Colonic mucosa (tissue), 4 donors: ENCODE measurements around the gene CCDC80. TPM values are rescaled to one million over a fixed set of nuclear protein-coding genes. Genes with fewer than 3 reads are reported as not detected.

Source experiments
- DNase-seq: peaks from one replicate; pipeline ENCODE4 v3.0.0-alpha.2; 2020
- H3K27ac ChIP-seq: fragments of 200-600 bp; one replicate; pipeline ENCODE4 v1.8.0; 2021
- H3K27me3 ChIP-seq: fragments of 200-600 bp; one replicate; pipeline ENCODE4 v1.8.0; 2021
- H3K36me3 ChIP-seq: fragments of 200-600 bp; one replicate; pipeline ENCODE4 v1.8.0; 2021
- H3K4me1 ChIP-seq: fragments of 200-600 bp; one replicate; pipeline ENCODE4 v1.8.0; 2021; ENCODE audit warnings: mild to moderate bottlenecking
- H3K4me3 ChIP-seq: fragments of 200-600 bp; one replicate; pipeline ENCODE4 v1.8.0; 2021
- H3K9ac ChIP-seq, 2 donors: one replicate each; pipeline ENCODE4 v1.7.0; 2013; ENCODE audit warnings: control low read depth in 2 of 2, low read depth in 2 of 2, low read length in 2 of 2
- H3K9me3 ChIP-seq: fragments of 200-600 bp; one replicate; pipeline ENCODE4 v1.8.0; 2021
- intact Hi-C: fragments of 100-400 bp; cut with DNase I; formaldehyde crosslinking; loops from one replicate; pipeline ENCODE4 v1.14.1; 2022
- total RNA-seq, 2 donors: library from RNA; stranded (reverse); fragmentation: NEBNext Ultra II Directional in 1 of 2; extraction: Animal tissue kit (Norgen Biotek cat#: 25700) in 1 of 2; gene quantifications; one replicate each; pipeline ENCODE4 v1.2.1, GENCODE V29; 2021
- TF ChIP-seq, protein P1 (sequence below): fragments of 200-600 bp; IDR thresholded peaks from one replicate; pipeline ENCODE4 v1.8.0; 2022; ENCODE audit warnings: antibody characterized with exemption, mild to moderate bottlenecking
- donor health status: healthy.
- donor health status: DM: no; HTN: no; CAD: no.
- donor health status: DM: no; HTN: no; CAD: no.

The CCDC80 gene
- total RNA-seq, 2 donors from 2014 or later, result 7.1 to 36.6 TPM

DNA sequence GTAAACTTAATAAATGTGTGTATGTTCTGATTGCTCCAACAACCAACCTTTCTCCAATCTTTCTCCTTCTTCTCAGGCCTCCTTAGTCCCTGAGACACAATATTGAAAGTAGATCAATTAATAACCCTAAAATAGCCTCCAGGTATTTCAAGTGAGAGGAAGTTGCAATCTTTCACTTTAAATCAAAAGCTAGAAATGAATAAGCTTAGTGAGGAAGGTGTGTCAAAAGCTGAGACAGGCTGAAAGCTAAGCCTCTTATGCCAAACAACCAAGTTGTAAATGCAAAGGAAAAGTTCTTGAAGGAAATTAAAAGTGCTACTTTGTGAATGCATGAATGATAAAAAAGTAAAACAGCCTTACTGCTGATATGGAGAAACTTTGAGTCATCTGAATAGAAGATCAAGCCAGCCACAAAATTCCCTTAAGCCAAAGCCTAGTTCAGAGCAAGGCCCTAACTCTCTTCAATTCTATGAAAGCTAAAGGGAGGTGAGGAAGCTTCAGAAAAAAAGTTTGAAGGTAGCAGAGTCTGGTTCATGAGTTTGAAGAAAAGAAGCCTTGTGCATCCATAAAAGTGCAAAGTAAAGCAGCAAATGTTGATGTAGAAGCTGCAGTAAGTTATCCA, 38.6 kb downstream of the CCDC80 start:
- Histone ChIP-seq H3K4me3 (no peak overlapping the region), H3K27me3 (no peaks in the 10 kb centered on the region), H3K4me1 (no peaks in the 10 kb centered on the region), H3K9ac (no peak overlapping the region), H3K36me3 (no peaks in the 10 kb centered on the region), H3K9me3 (no peaks in the 10 kb centered on the region), H3K27ac (no peak overlapping the region)
- DNase-seq, result no peak
- TF ChIP-seq, protein P1, sequence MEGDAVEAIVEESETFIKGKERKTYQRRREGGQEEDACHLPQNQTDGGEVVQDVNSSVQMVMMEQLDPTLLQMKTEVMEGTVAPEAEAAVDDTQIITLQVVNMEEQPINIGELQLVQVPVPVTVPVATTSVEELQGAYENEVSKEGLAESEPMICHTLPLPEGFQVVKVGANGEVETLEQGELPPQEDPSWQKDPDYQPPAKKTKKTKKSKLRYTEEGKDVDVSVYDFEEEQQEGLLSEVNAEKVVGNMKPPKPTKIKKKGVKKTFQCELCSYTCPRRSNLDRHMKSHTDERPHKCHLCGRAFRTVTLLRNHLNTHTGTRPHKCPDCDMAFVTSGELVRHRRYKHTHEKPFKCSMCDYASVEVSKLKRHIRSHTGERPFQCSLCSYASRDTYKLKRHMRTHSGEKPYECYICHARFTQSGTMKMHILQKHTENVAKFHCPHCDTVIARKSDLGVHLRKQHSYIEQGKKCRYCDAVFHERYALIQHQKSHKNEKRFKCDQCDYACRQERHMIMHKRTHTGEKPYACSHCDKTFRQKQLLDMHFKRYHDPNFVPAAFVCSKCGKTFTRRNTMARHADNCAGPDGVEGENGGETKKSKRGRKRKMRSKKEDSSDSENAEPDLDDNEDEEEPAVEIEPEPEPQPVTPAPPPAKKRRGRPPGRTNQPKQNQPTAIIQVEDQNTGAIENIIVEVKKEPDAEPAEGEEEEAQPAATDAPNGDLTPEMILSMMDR, result no peak
- intact Hi-C loops, result no loop called here

DNA sequence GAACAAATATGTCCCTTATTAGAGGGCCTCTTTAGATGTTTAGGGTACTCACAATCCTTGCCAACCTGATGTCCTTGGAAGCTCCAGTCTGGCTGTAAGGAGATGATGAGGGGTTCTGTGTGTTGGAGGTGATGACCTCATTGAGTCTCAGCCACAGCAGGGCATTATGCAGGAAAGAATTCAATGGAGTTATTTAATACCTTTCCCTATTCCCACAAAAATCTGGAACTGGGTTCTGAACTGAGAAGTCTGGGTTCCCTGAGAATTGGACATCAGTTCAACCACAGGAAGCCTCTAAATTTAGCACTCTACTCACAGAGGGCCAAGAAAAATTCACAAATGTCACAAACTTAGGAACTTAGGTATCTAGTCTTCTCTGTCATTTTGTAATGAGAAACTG, 42.2 kb downstream of the CCDC80 start:
- Histone ChIP-seq H3K27me3 (no peaks in the 10 kb centered on the region), H3K9ac (no peak overlapping the region), H3K4me1 (no peaks in the 10 kb centered on the region), H3K27ac (no peak overlapping the region), H3K9me3 (no peaks in the 10 kb centered on the region), H3K36me3 (no peaks in the 10 kb centered on the region), H3K4me3 (no peak overlapping the region)
- TF ChIP-seq, protein P1, result no peak
- no peak for DNase-seq
- intact Hi-C loops, result no loop called here

DNA sequence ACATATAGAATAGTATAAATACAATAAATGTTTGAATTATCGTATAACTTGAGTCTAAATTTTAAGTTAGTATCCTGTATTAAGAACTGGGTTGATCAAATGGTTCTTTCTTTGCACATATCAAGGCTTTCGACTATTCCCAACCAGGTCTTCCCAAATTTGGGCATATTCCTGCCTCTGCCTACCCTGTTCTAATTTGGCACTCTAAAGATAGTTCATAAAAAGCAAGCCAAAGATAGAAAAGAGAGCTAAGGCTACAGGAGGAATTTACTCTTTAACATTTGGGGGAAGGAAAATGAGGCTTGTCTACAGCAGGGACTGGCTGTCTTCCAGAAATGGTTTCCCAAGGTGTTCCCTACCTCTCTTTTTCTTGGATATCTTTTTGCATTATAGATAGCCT, 43.0 kb downstream of the CCDC80 start:
- no peak for DNase-seq
- Histone ChIP-seq H3K36me3 (no peaks in the 10 kb centered on the region), H3K4me1 (no peaks in the 10 kb centered on the region), H3K4me3 (no peak overlapping the region), H3K27ac (no peak overlapping the region), H3K9ac (no peak overlapping the region), H3K27me3 (no peaks in the 10 kb centered on the region), H3K9me3 (no peaks in the 10 kb centered on the region)
- intact Hi-C loops, result no loop called here
- TF ChIP-seq, protein P1, result no peak

DNA sequence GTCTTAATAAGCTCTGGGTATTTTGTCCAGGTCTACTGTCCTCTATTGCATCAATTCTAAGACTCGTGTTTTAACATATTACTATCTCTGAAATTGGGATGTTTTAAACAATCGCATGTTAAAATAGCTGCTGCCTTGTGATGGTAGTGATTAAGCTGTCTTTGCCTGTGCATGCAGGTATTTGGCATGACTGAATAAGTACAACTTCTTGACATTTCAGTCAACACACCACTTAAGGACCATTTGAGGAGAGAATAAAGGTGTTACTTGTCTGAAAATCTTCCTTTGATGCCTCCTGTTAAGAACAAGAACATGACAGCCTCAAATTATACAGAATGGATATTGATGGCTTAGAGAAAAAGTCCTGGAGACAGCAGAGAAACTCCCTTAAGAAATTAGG, 46.1 kb downstream of the CCDC80 start:
- H3K4me1 ChIP-seq, result no peaks in the 10 kb centered on the region
- no peak for DNase-seq
- H3K9ac ChIP-seq, result no peak overlapping the region
- H3K27ac ChIP-seq, result no peak overlapping the region
- no peaks in the 10 kb centered on the region for H3K9me3 ChIP-seq
- intact Hi-C loops, result no loop called here
- no peaks in the 10 kb centered on the region for H3K36me3 ChIP-seq
- no peak overlapping the region for H3K4me3 ChIP-seq
- TF ChIP-seq, protein P1, result no peak
- H3K27me3 ChIP-seq, result no peaks in the 10 kb centered on the region

DNA sequence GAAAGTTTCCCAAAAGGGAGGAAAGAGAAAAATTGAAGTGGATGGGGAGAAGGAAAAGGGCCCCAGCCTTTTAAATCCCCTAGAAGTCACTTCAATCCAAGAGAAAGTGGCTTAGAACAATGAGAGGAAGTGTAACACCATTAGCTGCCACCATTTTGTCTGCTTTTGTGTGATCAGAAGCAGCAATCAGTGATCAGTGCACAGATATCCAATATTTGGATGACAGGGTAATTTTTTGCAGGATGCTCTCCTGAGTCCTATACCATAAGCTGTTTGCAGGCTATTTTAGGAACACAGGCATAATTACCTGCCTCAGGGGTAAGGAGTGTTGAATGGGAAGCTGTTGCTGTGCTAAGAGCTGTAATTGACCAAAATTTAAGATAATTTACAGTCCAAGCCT, 47.7 kb downstream of the CCDC80 start:
- TF ChIP-seq, protein P1, result no peak
- H3K4me3 ChIP-seq, result no peak overlapping the region
- H3K9me3 ChIP-seq, result no peaks in the 10 kb centered on the region
- no peaks in the 10 kb centered on the region for H3K36me3 ChIP-seq
- H3K27ac ChIP-seq, result no peak overlapping the region
- DNase-seq, result no peak
- H3K9ac ChIP-seq, result no peak overlapping the region
- intact Hi-C loops, result no loop called here
- H3K4me1 ChIP-seq, result no peaks in the 10 kb centered on the region
- H3K27me3 ChIP-seq, result no peaks in the 10 kb centered on the region
